B cell (primary cell): ENCODE measurements around the gene LRRC55. TPM values are rescaled to one million over a fixed set of nuclear protein-coding genes. Genes with fewer than 3 reads are reported as not detected.

Source experiments
- ATAC-seq: fragments of 200-7000 bp; cut with Tn5 transposase; one replicate; pipeline ENCODE4 v1.10.0; 2021; ENCODE audit warnings: low read depth, mild to moderate bottlenecking, moderate number of reproducible peaks, moderate library complexity
- CTCF ChIA-PET: fragments of 350-600 bp; sonication (Branson Sonifier 250); formaldehyde crosslinking; loops from one replicate; lab custom pipeline; 2021; ENCODE audit warnings: antibody characterized with exemption, inconsistent platforms; lab: Charles Lee
- POLR2A ChIA-PET: fragments of 350-600 bp; sonication (Branson Sonifier 250); formaldehyde crosslinking; loops from one replicate; lab custom pipeline; 2021; ENCODE audit warnings: antibody characterized with exemption; lab: Charles Lee
- DNase-seq: peaks from one replicate; pipeline ENCODE4 v3.0.0; 2013
- H2AFZ ChIP-seq: 2 replicates; pipeline ENCODE4 v1.6.1; 2012; ENCODE audit warnings: mild to moderate bottlenecking, low read depth, low read length; ENCODE audit not compliant: insufficient read depth, poor library complexity, severe bottlenecking
- H3K27ac ChIP-seq, 2 donors: 1 replicate in 1 of 2; 2 replicates in 1 of 2; pipeline ENCODE4 v1.5.1; 2012 to 2013; ENCODE audit warnings: low read length in 2 of 2, mild to moderate bottlenecking in 2 of 2, moderate library complexity in 1 of 2
- H3K27me3 ChIP-seq, 4 experiments: fragments of 200-600 bp in 1 of 4; sonication (generic) in 1 of 4; replicated peaks in 1 of 4; 1 replicate in 2 of 4; 2 replicates in 2 of 4; pipeline versions ENCODE4 v1.6.1 to v1.7.0; 2013 to 2016; ENCODE audit warnings: low read length in 3 of 4, mild to moderate bottlenecking in 2 of 4, mixed read lengths in 1 of 4, moderate library complexity in 1 of 4; ENCODE audit not compliant: insufficient read depth in 4 of 4, control insufficient read depth in 3 of 4; ENCODE audit errors: control extremely low read depth in 1 of 4
- H3K36me3 ChIP-seq, 2 experiments: replicated peaks in 1 of 2; 1 replicate in 1 of 2; 2 replicates in 1 of 2; pipeline versions ENCODE4 v1.6.1 to v1.7.1; 2013; ENCODE audit warnings: low read length in 1 of 2; ENCODE audit not compliant: insufficient read depth in 2 of 2, control insufficient read depth in 1 of 2; ENCODE audit errors: control extremely low read depth in 1 of 2, extremely low read depth in 1 of 2
- H3K4me1 ChIP-seq, 2 donors: fragments of 200-600 bp in 1 of 2; sonication (generic) in 1 of 2; 1 replicate in 1 of 2; 2 replicates in 1 of 2; pipeline versions ENCODE4 v1.5.1 to v1.6.1; 2013 to 2017; ENCODE audit warnings: low read length in 2 of 2; ENCODE audit not compliant: control insufficient read depth in 2 of 2, insufficient read depth in 2 of 2
- H3K4me2 ChIP-seq: replicated peaks from 2 replicates; pipeline ENCODE3; 2012; ENCODE audit warnings: mild to moderate bottlenecking, low read depth, low read length; ENCODE audit not compliant: poor library complexity, severe bottlenecking
- H3K4me3 ChIP-seq, 5 experiments: fragments of 200-600 bp in 1 of 5; sonication (generic) in 1 of 5; 1 replicate in 3 of 5; 2 replicates in 2 of 5; pipeline versions ENCODE4 v1.5.1 to v1.7.0; 2011 to 2016; ENCODE audit warnings: low read length in 4 of 5, mild to moderate bottlenecking in 4 of 5, low read depth in 2 of 5, control low read depth in 1 of 5, moderate library complexity in 1 of 5; ENCODE audit not compliant: insufficient read depth in 1 of 5; ENCODE audit errors: control extremely low read depth in 1 of 5, extremely low read depth in 1 of 5
- H3K79me2 ChIP-seq: fragments of 200-600 bp; sonication (generic); one replicate; pipeline ENCODE4 v1.6.0; 2016; ENCODE audit warnings: low read length; ENCODE audit not compliant: control insufficient read depth, insufficient read depth
- H3K9ac ChIP-seq: fragments of 200-600 bp; sonication (generic); 2 replicates; pipeline ENCODE4 v1.6.1; 2017; ENCODE audit warnings: mild to moderate bottlenecking, low read length, moderate library complexity
- H3K9me3 ChIP-seq, 3 donors: one replicate each; pipeline versions ENCODE4 v1.6.1 to v1.7.1; 2013; ENCODE audit warnings: low read length in 2 of 3; ENCODE audit not compliant: control insufficient read depth in 2 of 3, insufficient read depth in 1 of 3; ENCODE audit errors: control extremely low read depth in 1 of 3
- H4K20me1 ChIP-seq: 2 replicates; pipeline ENCODE4 v1.6.0; 2012; ENCODE audit warnings: mild to moderate bottlenecking, low read length; ENCODE audit not compliant: insufficient read depth, control insufficient read depth, poor library complexity, severe bottlenecking
- H3K27ac Mint-ChIP-seq: one replicate; pipeline ENCODE4 v1.8.0; 2021; ENCODE audit warnings: mixed read lengths
- H3K27me3 Mint-ChIP-seq: one replicate; pipeline ENCODE4 v1.8.0; 2021; ENCODE audit warnings: mixed read lengths
- H3K4me1 Mint-ChIP-seq: one replicate; pipeline ENCODE4 v1.8.0; 2021; ENCODE audit warnings: mixed read lengths
- H3K4me3 Mint-ChIP-seq: one replicate; pipeline ENCODE4 v1.8.0; 2021; ENCODE audit warnings: mixed read lengths
- H3K9me3 Mint-ChIP-seq: one replicate; pipeline ENCODE4 v1.8.0; 2022; ENCODE audit warnings: mixed read lengths; ENCODE audit not compliant: insufficient read depth
- CTCF ChIP-seq: fragments of 200-600 bp; IDR thresholded peaks from one replicate; pipeline ENCODE4 v1.8.0; 2022; ENCODE audit warnings: antibody characterized with exemption, mild to moderate bottlenecking
- EZH2 ChIP-seq: IDR thresholded peaks from 2 replicates; pipeline ENCODE4 v1.6.1; 2012; ENCODE audit warnings: borderline replicate concordance, low read depth, mild to moderate bottlenecking, moderate library complexity, low read length; ENCODE audit not compliant: insufficient read depth, poor library complexity, severe bottlenecking
- WGBS: methylation state at CpG from one replicate; pipeline ENCODE4 v1.1.5; 2013; ENCODE audit warnings: missing lambda C conversion rate; ENCODE audit not compliant: insufficient coverage; 5-methylcytosine and 5-hydroxymethylcytosine counted together
- intact Hi-C: fragments of 100-400 bp; cut with micrococcal nuclease; formaldehyde crosslinking; loops from one replicate; pipeline ENCODE4 v1.10.0; 2022
- polyA plus RNA-seq: library from polyadenylated mRNA; depleted of rRNA; stranded (reverse); fragments of >200 nt; gene quantifications from 2 replicates; pipeline ENCODE4 v1.2.3, GENCODE V29; 2012
- total RNA-seq, 2 donors: library from RNA; stranded (reverse); fragments of 120-200 nt in 1 of 2; gene quantifications; 1 replicate in 1 of 2; 2 replicates in 1 of 2; pipeline versions ENCODE4 v1.2.3 to v1.2.4, GENCODE V29; 2013 to 2022

Gene LRRC55
- total and polyA plus RNA-seq, 2 donors (not counting 1 experiment from before 2014, with no cell fraction given) = not detected

DNA sequence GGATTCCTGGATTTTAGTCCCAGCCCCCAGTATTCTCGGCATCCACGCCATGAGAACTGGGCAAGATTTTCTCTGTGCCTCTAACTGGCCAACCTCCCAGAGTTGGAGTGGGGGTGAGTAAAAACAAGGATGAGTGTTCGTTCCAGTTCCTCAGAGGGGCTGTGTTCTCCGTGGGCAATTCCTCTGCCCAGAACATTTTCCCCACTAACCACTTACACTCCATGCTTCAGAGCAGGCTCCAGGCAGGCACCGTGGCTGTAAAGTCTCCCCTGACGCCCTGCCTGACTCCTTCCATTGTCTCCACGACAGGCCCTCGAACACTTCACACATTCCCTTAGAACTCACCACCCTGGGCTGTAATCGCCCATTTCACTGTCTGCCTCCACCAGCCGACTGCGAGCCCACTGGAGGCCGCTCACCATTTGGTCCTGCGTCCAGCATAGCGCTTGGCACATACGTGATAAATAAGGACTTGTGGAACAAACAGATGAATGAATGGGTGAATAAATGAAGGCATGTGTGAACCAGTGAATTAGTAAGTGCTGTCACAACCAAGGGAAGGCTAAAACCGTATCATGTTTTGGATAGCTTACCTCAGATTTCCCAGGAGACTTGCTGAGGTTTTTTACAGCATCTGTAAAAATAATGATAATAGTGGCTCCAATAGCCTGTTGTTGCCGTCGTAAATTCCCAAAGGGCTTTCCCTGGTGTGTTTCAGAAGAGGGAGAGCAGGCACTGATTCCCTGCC is 49.2 kb downstream of the LRRC55 start:
- no peaks in the 10 kb centered on the region for H4K20me1 ChIP-seq
- ATAC-seq (no peak), DNase-seq (no peak)
- no peak overlapping the region for H3K9ac ChIP-seq
- CTCF ChIA-PET = no interaction called here
- no peak overlapping the region for H3K27ac Mint-ChIP-seq
- no peak overlapping the region for H3K4me3 Mint-ChIP-seq
- no peaks in the 10 kb centered on the region for H3K9me3 ChIP-seq
- intact Hi-C loops = no loop called here
- no peak overlapping the region for H3K4me3 ChIP-seq
- TF ChIP-seq CTCF = no peak
- no peak for TF ChIP-seq EZH2
- H2AFZ ChIP-seq = peak overlapping the region; percentile 37
- H3K36me3 ChIP-seq = no peaks in the 10 kb centered on the region
- H3K9me3 Mint-ChIP-seq = no peaks in the 10 kb centered on the region
- POLR2A ChIA-PET = no interaction called here
- WGBS = 17% methylated on average over 9 of the region's 18 CpGs
- H3K27me3 ChIP-seq = peaks cover 0 to 17% (median 8%) of the 10 kb centered on the region in 4 experiments
- H3K79me2 ChIP-seq = no peaks in the 10 kb centered on the region
- H3K27me3 Mint-ChIP-seq = peaks cover 60% of the 10 kb centered on the region
- H3K4me1 Mint-ChIP-seq = no peaks in the 10 kb centered on the region
- no peak overlapping the region for H3K27ac ChIP-seq
- no peak overlapping the region for H3K4me2 ChIP-seq
- H3K4me1 ChIP-seq = no peaks in the 10 kb centered on the region

DNA sequence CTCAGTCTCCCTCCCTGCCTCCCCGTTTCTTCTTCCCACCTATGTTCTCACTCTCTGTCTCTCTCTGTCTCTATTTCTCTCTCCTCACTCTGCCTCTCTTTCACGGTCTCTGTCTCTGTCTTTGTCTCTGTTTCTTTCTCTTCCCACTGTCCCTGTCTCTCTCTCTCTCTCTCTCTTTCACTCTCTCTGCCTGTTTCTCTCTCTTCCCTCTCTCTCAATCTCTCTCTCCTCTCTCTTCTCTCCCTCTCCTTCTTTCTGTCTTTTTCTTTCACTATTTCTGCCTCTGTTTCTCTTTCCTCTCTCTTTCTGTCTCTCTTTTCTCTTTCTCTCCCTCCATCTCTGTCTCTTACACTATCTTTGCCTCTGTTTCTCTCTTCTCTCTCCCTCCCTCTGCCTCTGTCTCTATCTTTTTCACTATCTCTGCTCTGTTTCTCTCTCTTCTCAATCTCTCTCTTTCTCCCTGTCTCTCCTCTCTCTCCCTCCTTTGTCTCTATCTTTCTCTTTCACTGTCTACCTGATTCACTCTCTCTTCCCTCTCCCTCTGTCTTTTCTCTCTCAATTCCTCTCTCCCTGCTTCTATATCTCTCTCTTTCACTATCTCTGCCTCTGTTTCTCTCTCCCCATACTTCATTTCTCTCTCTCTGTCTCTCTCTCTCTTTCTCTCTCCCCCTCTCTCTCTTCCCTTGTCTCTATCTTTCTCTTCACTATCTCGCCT is 49.9 kb downstream of the LRRC55 start:
- Mint-ChIP-seq H3K9me3 (no peaks in the 10 kb centered on the region), H3K4me1 (no peaks in the 10 kb centered on the region), H3K27me3 (peaks cover 66% of the 10 kb centered on the region), H3K4me3 (no peak overlapping the region), H3K27ac (no peak overlapping the region)
- Histone ChIP-seq H3K27ac (no peak overlapping the region), H3K9me3 (peaks cover 0 to 4% (median 0%) of the 10 kb centered on the region in 3 donors), H3K36me3 (no peaks in the 10 kb centered on the region), H3K27me3 (peaks cover 0 to 19% (median 8%) of the 10 kb centered on the region in 4 experiments), H3K4me2 (no peak overlapping the region), H3K9ac (no peak overlapping the region), H2AFZ (peak overlapping the region; percentile 37), H3K4me1 (no peaks in the 10 kb centered on the region), H3K4me3 (no peak overlapping the region), H3K79me2 (no peaks in the 10 kb centered on the region), H4K20me1 (no peaks in the 10 kb centered on the region)
- intact Hi-C loops = no loop called here
- DNase-seq (no peak), ATAC-seq (no peak)
- ChIA-PET POLR2A (no interaction called here), CTCF (no interaction called here)
- TF ChIP-seq EZH2 (no peak), CTCF (peak; percentile 30)
- 34% methylated on average over 3 of the region's 3 CpGs for WGBS
